DOHH2 (cell line): ENCODE measurements around the gene NPAS3.

Experiments
- H3F3A ChIP-seq: fragments of 200-600 bp; sonication (generic), shearing (Covaris generic); 2 replicates; pipeline ENCODE4 v1.6.0; 2016; ENCODE audit warnings: antibody characterized with exemption, mild to moderate bottlenecking; ENCODE audit not compliant: control insufficient read depth, insufficient read depth
- H3K27ac ChIP-seq: fragments of 200-600 bp; sonication (generic); 2 replicates; pipeline ENCODE4 v1.5.1; 2014; ENCODE audit warnings: low read depth, mild to moderate bottlenecking, low read length, moderate library complexity
- H3K27me3 ChIP-seq: fragments of 200-600 bp; sonication (generic); 2 replicates; pipeline ENCODE4 v1.6.1; 2014; ENCODE audit warnings: mild to moderate bottlenecking, low read length, mixed read lengths; ENCODE audit not compliant: control insufficient read depth
- H3K36me3 ChIP-seq: fragments of 200-600 bp; sonication (generic); 2 replicates; pipeline ENCODE4 v1.6.1; 2014; ENCODE audit warnings: mild to moderate bottlenecking, low read length, moderate library complexity, mixed read lengths; ENCODE audit not compliant: control insufficient read depth
- H3K4me1 ChIP-seq: fragments of 200-600 bp; sonication (generic); 2 replicates; pipeline ENCODE4 v1.6.1; 2014; ENCODE audit warnings: mild to moderate bottlenecking, low read length, mixed read lengths; ENCODE audit not compliant: control insufficient read depth
- H3K4me2 ChIP-seq: fragments of 200-600 bp; sonication (generic); 2 replicates; pipeline ENCODE4 v1.6.0; 2014; ENCODE audit warnings: mild to moderate bottlenecking, low read length, moderate library complexity
- H3K4me3 ChIP-seq: fragments of 200-600 bp; sonication (generic); 2 replicates; pipeline ENCODE4 v1.5.1; 2014; ENCODE audit warnings: mild to moderate bottlenecking, low read length, mixed read lengths
- H3K79me2 ChIP-seq: fragments of 200-600 bp; sonication (generic); 2 replicates; pipeline ENCODE4 v1.6.1; 2014; ENCODE audit warnings: mild to moderate bottlenecking, low read length, mixed read lengths; ENCODE audit not compliant: control insufficient read depth
- H3K9me2 ChIP-seq: fragments of 200-600 bp; sonication (generic); replicated peaks from 2 replicates; pipeline ENCODE4 v1.6.1; 2014; ENCODE audit warnings: mild to moderate bottlenecking, low read length, mixed read lengths; ENCODE audit not compliant: control insufficient read depth
- H3K9me3 ChIP-seq: fragments of 200-600 bp; sonication (generic); 2 replicates; pipeline ENCODE4 v1.6.1; 2014; ENCODE audit warnings: antibody characterized with exemption, low read length, mixed read lengths; ENCODE audit not compliant: control insufficient read depth, insufficient read depth
- H4K20me1 ChIP-seq: fragments of 200-600 bp; sonication (generic); 2 replicates; pipeline ENCODE4 v1.6.0; 2014; ENCODE audit warnings: low read depth, mild to moderate bottlenecking, antibody characterized with exemption, low read length, moderate library complexity; ENCODE audit not compliant: control insufficient read depth, insufficient read depth
- CTCF ChIP-seq: fragments of 200-600 bp; sonication (generic); IDR thresholded peaks from one replicate; pipeline ENCODE4 v1.5.1; 2014; ENCODE audit warnings: antibody characterized with exemption, mild to moderate bottlenecking, low read depth, low read length; ENCODE audit not compliant: poor library complexity, severe bottlenecking
- EZH2phosphoT487 ChIP-seq: fragments of 200-600 bp; sonication (generic); IDR thresholded peaks from 2 replicates; pipeline ENCODE4 v1.6.1; 2017; ENCODE audit warnings: borderline replicate concordance, mild to moderate bottlenecking, antibody characterized with exemption, low read length, moderate library complexity, mixed read lengths

NPAS3 gene

GRCh38 chr14:33842299-33842698, 903.6 kb downstream of the NPAS3 start:
- Histone ChIP-seq H3K4me1 (no peaks in the 10 kb centered on the region), H3K27ac (no peak overlapping the region), H3K4me2 (no peak overlapping the region), H3K36me3 (no peaks in the 10 kb centered on the region), H3K9me2 (no peaks in the 10 kb centered on the region), H3K27me3 (no peaks in the 10 kb centered on the region), H3F3A (no peaks in the 10 kb centered on the region), H3K79me2 (no peaks in the 10 kb centered on the region), H3K4me3 (no peak overlapping the region), H3K9me3 (no peaks in the 10 kb centered on the region), H4K20me1 (no peaks in the 10 kb centered on the region)
- TF ChIP-seq CTCF (no peak), EZH2phosphoT487 (no peak)

GRCh38 chr14:33844118-33844517, 905.4 kb downstream of the NPAS3 start:
- Histone ChIP-seq H3K36me3 (no peaks in the 10 kb centered on the region), H3K4me1 (no peaks in the 10 kb centered on the region), H3K27me3 (no peaks in the 10 kb centered on the region)

GRCh38 chr14:33846100-33846824, 907.6 kb downstream of the NPAS3 start:
- no peaks in the 10 kb centered on the region for H4K20me1 ChIP-seq
- H3K79me2 ChIP-seq = no peaks in the 10 kb centered on the region
- H3K27ac ChIP-seq = no peak overlapping the region
- H3K4me1 ChIP-seq = no peaks in the 10 kb centered on the region
- H3K36me3 ChIP-seq = no peaks in the 10 kb centered on the region
- no peak overlapping the region for H3K4me2 ChIP-seq
- no peak for TF ChIP-seq EZH2phosphoT487
- no peak for TF ChIP-seq CTCF
- H3K27me3 ChIP-seq = no peaks in the 10 kb centered on the region
- H3F3A ChIP-seq = no peaks in the 10 kb centered on the region
- no peaks in the 10 kb centered on the region for H3K9me3 ChIP-seq
- H3K4me3 ChIP-seq = no peak overlapping the region
- no peaks in the 10 kb centered on the region for H3K9me2 ChIP-seq

More at GRCh38 chr14:33844118-33844517, 905.4 kb downstream of the NPAS3 start:
- no peak overlapping the region for H3K27ac ChIP-seq
- H3K79me2 ChIP-seq = no peaks in the 10 kb centered on the region
- TF ChIP-seq EZH2phosphoT487 (no peak), CTCF (no peak)
- H3K9me3 ChIP-seq = no peaks in the 10 kb centered on the region
- no peaks in the 10 kb centered on the region for H3F3A ChIP-seq
- no peaks in the 10 kb centered on the region for H3K9me2 ChIP-seq
- no peak overlapping the region for H3K4me2 ChIP-seq
- no peak overlapping the region for H3K4me3 ChIP-seq
- H4K20me1 ChIP-seq = no peaks in the 10 kb centered on the region
